Nucleus accumbens (tissue), 56 donors: ENCODE data around the gene ISM1.

Experiments
- DNase-seq, 56 donors: peaks; one replicate each; lab custom pipeline; 2025; lab: John Stamatoyannopoulos, UW

ISM1 gene

DNA sequence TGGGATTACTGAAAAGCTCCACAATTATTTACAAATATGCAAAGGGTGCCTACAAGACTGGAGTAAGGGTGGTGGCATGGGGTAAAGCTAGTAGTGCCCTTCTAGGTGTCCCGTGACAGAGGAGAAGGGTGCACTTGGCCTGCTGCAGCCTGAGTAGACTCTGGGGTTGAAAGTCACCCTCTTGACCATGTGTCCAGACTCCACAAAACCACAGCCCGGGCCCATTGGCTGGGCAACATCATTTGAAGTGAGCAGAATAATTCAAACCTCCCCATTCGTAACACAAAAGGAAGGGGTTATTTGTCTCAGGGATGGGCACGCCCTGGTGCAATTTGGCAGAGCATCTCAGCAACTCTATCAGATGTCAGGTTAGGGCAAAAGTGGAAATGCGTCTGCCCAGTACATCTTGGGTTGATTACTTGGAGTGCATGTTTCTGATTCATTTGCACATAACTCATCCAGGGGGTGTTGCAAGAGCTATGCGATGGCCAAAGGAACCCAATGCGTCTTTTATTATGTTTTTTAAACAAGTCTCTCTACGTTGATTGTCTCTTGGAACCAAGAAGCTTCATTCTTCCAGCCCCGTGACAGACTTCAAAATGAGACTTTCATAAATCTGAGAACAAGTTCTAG is 56.7 kb downstream of the ISM1 start:
- no peak for DNase-seq

DNA sequence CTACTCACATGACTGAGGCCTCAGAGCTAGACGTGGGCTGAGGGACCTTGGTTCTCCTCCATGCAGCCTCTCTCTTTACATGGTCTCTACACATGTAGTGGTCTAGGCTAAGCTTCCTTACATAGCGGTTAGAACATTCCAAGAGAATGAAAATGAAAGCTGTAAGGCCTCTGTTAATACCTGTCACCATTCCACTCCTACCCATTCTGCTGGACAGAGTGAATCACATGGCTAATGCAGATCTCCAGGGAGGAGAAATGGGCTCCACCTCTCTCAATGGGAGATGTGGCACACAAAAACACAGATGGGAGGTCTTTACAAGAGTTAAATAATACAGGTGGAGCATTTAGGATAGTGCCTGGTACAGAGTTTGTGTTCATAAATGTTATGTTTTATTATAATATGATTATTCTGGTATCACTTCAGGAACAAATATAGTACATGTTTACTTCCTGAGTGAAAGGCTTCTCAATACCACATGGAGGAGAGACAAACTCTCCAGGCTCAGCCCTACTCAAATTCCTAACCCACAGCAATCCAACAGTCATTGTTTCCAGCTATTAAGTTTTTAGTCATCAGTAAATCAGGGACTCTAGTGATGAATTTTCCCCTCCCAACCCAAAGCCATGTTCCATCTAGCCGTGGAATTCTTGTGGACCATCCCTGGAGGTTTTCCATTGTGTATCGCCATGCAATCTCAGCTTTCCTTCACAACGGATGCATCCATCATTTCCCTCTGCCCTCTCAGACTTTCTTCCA is 57.9 kb downstream of the ISM1 start:
- no peak for DNase-seq

DNA sequence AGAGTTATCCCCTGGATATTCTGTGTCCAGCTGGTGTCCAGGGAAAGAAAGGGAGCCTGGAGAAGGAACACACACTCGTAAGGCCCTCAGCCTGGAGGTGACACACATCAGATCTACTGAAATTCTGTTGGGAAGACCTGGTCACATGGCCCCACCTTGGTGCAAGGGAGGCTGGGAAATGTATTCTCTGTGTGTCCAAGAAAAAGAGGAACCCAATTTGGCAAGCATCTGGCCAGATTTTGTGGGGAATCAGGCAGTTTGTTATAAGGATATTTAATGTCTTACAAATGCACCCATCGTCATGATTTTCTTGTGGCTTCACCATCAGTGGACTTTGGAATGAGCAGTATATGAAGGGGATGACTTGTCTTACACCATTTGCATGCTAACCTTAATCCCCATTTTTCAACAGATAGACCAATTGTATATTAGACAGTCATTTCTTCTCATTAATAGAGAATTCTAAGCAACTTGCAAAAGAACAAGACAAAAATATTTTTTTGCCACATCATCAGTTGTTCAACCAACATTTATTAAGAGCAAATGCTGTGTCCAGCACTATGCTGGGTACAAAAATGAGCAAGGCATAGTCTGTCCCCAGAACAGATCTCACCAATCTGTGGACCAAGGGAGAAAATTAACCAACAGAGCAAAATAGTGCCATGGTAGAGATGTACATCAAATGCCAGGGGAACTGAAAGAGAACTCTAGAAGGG is 59.7 kb downstream of the ISM1 start:
- no peak for DNase-seq

DNA sequence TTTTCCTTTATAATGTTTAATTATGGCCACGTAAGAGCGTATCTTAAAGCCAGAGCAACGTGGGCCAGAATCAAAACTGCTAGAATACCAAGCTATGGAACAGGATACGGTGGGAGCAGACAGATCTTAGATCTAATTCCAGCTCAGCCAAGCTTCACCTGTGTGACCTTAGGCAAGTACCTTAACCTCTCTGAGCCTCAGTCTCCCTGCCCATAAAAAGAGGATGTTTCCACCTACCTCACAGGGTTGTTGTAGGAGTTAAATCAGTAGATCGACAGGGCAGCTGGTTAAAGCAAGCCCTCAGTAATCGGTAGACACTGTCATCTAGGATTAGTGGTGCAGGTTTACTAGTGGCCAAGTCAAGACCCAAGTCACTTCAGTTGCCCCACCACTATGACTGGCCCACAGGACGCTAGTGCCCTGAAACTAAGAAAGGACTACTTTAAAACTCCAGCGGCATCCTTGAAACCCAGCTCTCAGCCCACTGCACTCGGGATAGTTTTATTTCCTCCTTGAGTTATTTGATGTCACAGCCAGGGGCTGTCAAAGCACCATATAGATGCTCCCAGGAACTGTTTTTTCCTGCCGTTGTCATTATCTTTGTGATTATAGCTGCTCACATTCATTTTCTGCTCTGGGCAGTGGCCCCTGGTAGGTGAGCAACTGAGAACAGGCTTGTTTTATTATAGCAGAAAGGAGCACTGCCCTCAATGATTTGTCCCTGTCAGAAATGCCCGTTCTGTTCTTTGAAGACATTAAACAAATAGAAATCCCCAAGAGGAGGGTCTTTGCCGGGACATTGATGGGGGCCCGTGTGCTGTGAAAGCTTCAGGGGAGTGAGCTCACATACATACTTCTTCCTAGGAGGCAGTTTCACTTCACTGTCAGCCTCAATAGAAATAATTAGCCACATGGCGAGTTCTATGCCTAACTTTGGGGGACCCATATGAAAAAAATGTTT is 63.1 kb downstream of the ISM1 start:
- DNase-seq = no peak

DNA sequence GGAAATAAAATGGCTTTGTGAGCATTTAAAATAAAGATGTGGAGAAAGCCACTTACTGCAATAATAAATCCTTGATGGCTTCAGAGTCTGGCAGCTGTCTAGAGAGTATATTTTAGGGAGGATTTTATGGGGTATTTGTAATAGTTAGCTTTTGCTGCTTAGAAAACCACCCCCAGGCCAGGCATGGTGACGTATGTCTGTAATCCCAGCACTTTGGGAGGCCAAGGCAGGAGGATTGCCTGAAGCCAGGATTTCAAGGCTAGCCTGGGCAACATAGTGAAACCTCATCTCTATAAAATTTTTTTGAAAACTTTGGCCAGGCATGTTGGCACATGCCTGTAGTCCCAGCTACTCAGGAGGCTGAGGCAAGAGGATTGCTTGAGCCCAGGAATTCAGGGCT is 63.8 kb downstream of the ISM1 start:
- no peak for DNase-seq

DNA sequence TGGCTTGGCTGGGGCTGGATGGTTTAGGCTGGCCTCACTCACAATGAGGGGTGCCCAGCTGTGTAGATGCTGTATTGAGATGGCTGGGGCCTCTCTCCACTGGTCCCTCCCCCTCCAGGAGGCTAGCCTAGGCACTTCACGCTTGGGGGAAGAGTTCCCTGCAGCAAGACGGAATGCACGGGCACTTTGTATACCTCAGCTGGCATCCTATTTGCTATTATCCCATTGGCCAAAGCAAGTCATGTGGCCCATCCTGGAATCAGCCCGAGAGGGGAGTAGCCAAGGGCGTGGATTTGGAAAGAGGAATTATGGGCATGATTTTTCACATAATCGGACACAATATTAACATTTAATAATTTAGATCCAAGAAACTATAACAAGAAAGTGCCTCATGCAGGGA is 64.3 kb downstream of the ISM1 start:
- DNase-seq = no peak

DNA sequence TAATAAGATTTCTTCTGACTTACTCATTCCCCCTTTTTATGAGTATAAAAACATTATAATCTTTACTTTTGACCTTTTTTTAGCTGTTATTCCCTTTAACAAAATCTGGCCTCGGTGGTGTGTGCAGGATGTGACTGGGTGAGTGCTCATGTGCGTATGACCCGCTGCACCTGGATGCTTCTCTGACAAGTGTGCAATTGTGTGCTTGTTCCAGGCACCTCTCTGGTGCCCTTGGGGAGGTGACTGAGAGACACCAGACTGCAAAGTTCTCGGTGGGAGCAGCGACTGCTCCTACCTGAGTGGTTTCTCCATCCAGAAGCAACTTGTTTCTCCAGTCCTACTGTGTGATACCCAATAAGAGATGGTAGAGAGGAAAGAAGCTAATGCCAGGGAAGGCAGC is 65.0 kb downstream of the ISM1 start:
- no peak for DNase-seq

DNA sequence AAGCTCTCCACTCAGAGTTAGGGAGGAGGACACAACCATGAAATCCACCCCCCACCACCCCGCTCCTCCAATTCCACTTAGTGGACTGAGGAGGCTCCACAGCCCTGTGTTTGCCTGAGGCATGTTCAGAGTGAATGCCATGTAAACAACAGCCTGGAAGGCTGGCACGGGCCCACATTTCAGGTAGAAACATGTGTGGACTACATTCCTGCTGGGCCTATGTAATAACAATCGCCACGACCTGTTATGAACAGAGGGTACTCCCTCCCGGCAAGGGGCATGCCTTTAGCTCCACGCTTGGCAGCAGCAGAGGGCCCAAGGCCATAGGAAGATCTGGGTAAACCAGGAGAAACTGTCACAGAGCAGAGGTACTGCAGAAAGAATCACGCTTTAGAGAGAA is 65.5 kb downstream of the ISM1 start:
- DNase-seq = no peak

DNA sequence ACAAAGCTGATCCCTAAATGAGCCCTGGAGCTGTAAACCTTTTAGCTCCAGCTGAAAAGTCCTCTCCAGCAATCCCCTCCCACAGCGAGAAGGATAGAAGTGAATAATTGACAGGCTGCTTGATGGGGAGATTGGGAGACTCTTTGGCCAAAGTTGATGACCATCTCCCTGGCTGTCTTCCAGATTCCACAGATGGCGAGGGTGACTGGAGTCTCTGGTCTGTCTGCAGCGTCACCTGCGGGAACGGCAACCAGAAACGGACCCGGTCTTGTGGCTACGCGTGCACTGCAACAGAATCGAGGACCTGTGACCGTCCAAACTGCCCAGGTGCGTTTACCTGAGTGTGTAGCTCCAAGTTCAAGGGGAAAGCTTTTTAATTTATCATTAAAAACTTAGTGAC is 67.3 kb downstream of the ISM1 start:
- DNase-seq = no peak

DNA sequence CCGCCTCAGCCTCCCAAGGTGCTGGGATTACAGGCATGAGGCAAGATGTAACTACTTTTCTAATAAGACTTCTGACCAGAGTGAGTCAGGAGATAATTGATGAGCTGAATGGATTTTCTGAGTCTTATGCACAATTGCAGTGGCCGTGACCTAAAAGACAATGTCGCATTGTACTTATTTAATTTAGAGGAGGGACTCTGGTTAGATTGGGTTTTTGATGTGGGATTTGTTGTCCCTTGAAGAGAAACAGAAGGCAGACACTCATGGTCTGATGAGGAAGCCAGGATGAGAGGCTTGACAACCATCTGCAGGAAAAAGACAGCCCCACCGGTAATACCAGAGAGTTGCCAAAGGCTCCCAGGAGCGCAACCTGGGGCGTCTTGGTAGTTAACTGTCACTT is 68.0 kb downstream of the ISM1 start:
- no peak for DNase-seq

DNA sequence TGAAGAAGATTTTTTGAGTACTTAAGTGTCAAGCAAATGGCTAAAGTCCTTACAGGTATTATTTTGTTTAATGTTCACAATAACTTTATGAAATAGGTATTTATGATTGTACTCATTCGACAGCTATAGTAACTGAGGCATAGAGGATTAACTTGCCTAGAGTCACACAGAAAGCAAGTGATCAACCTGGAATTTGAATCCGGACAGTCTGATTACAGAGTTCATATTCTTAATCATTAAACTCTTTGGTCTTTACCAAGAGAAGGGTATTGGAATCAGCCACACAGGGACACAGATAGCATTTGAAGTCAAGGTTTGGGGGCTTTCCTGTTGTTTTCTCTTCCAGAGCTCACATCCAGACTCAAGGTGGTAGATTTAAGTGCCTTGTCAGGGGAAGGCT is 69.7 kb downstream of the ISM1 start:
- no peak for DNase-seq

DNA sequence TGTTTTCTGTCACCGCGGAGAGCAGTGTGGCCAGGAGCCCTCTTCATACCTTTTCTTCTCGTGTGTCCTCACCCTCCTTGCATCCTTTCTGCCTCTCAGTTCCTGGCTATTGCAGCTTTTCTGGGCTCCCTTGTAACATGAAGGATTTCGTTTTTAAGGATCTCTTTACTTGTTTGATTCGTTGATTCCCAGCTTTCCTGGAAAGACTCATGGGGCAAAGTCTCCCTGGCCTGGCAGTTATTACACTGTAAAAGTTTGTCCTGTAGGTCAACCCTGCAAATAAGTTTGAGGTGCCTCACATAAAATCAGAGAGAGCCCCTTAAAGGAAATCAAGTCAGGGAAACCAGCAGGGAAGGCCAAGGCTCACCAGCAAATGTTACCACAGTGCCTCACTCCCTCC is 70.1 kb downstream of the ISM1 start:
- DNase-seq = no peak

DNA sequence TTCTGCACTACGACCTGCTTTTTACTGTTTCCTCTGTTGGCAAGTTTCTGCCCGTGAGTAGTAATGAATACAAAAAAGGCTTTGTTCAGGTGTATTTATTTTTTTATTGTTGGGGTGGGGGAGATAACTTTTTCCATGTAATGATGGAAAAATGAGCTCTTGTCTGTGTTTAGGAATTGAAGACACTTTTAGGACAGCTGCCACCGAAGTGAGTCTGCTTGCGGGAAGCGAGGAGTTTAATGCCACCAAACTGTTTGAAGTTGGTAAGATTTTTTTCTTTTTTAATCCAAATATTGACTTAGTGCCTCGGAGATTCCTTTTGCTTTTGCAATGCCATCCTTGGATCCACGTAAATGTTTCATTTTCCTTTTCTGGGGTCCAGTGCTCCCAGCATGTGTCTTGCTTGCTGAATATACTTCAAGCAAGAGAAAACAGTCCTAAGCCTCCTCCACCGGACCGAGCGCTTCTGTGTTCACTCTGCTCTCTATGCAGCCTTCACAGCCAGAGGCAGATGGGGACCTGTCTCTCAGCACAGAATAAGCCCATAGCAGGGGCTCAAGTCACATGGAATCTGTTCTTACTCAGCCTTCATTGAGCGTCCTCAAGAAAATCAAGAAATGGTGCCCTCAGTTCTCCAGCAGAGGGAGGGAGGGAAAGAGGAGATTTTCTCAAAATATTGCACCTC is 71.3 kb downstream of the ISM1 start:
- DNase-seq = no peak

DNA sequence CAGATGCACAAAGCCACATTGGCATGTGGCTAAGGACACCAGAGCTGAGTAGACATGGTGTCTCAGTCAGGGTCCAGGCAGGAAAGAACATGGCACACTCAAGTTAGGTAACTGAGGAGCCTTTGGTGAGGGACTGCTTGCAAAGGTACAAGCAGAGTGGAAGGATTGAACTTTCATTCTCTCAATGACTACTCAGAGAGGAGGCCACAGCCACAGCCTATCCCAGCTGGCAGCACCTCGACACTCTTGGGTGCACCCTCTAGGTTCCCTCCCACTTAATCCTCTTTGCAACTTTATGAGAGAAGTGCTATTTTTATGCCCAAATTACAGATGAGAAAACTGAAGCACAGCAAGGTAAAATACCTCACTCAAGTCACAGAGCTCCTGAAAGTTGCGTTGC is 73.4 kb downstream of the ISM1 start:
- no peak for DNase-seq

DNA sequence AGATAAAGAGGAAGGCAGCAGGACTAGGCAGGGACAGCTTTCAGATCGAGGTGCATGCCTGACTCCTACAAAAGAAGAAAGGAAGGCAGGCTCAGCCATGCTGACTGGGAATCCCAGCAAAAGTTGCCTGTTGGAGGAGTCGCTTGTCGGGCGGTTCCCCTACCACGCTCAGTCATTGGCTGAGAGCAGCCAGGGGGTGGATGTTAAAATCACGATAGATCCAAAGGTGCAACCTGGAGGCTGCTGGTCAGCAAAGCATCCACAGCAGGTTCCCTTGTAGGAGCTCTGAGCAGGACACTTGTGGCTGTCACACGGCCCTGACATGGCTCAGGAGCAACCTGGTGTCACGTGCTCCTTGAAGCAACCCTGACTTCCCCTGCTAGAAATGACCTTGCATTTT is 74.6 kb downstream of the ISM1 start:
- DNase-seq = no peak

DNA sequence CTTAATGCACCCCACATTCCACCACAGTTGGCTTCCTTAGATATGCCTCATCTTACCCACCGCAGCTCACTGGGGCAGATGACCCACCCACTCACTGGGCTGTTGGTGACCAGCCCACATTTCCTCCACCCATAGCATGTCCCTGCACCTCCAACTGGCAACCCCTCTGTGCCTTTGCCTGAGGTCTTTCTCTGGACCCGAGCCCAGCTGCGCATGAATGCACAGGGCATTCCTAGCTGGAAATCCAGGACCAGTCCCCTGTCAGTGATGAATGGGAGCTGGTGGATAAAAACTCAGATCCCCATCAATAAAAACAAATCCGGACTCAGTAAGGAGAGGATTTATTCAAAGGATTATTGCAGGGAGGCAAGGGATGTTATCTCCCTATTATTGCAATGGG is 75.0 kb downstream of the ISM1 start:
- DNase-seq = no peak

DNA sequence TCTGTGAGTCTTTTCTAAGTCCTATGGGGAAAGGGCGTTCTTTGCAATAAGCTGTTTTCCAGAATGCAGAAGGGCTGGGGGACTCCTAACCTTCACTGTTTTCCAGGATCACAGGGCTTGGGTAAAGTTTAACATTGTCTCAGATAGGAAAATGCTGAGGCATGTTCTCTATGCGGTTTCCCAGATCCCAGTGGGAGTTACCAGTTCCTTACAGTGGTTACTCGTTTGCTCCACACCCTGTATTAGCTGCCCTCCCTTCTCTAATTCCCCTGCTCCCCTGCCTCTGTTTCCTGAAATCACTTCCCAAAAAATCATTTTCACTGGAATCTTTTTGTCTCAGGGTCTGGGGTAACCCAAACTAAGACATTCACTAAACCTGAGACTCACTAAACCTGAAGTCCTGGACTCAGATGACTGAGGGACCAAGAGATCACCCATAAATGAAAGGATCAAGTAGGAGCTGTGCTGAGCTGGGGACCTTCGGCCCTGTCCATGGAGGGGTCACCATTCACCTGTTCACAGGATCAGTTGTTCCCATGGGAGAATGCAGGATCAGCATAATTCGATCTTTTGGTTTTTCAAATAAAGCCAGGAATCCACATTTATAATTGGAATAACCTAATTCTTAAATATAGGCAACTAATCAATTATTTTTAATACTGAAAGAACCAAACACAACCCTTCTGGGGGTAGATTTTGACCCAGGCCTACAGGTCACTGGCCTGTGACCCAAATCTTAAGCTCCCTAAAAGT is 76.2 kb downstream of the ISM1 start:
- no peak for DNase-seq

DNA sequence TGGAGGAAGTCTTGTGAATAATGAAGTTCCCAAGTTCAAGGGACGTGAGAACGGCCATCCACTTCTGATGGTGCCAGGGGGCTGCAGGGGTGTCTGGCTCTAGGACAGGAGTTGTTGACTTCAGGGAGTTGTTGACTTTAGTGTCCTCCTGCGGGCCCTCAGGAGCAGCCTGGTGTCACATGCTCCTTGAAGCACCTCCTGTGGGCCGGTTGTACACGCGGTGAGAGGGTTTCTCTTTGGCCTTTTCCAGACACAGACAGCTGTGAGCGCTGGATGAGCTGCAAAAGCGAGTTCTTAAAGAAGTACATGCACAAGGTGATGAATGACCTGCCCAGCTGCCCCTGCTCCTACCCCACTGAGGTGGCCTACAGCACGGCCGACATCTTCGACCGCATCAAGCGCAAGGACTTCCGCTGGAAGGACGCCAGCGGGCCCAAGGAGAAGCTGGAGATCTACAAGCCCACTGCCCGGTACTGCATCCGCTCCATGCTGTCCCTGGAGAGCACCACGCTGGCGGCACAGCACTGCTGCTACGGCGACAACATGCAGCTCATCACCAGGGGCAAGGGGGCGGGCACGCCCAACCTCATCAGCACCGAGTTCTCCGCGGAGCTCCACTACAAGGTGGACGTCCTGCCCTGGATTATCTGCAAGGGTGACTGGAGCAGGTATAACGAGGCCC is 77.8 kb downstream of the ISM1 start:
- DNase-seq = no peak

DNA sequence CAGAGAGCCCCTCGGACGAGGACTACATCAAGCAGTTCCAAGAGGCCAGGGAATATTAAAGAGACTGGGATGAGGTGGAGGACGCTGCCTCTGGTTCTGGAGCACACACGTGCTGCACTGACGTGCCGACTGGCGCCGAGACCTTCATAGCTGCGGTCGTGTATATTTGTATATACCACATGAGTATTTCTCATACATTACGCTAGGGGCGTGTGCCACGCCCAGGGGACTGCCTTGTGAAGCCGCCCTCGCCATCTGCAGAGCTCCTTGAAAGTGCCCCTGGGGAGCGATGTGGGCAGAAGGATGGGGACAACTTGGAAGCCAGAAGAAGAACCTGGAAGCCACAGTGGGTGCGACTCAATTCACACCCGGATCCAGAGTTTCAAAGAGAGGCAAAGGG is 78.3 kb downstream of the ISM1 start:
- no peak for DNase-seq
